Left ventricle myocardium inferior (tissue), 1 donor: Measurements from ENCODE around the gene IL25. TPM values are rescaled to one million over a fixed set of nuclear protein-coding genes. Genes with fewer than 3 reads are reported as not detected.

Experiments used
- DNase-seq: peaks from one replicate; pipeline ENCODE4 v3.0.0-alpha.2; 2020
- H3K27ac ChIP-seq: fragments of 200-600 bp; replicated peaks from 2 replicates; pipeline ENCODE4 v1.8.0; 2021
- H3K27me3 ChIP-seq: fragments of 200-600 bp; 2 replicates; pipeline ENCODE4 v1.8.0; 2021; ENCODE audit warnings: low read depth
- H3K36me3 ChIP-seq: fragments of 200-600 bp; 2 replicates; pipeline ENCODE4 v1.8.0; 2021
- H3K4me1 ChIP-seq: fragments of 200-600 bp; 2 replicates; pipeline ENCODE4 v1.8.0; 2021
- H3K4me3 ChIP-seq: fragments of 200-600 bp; 2 replicates; pipeline ENCODE4 v1.8.0; 2021; ENCODE audit warnings: mild to moderate bottlenecking, moderate library complexity
- H3K9me3 ChIP-seq: fragments of 200-600 bp; replicated peaks from 2 replicates; pipeline ENCODE4 v1.8.0; 2021
- CTCF ChIP-seq: fragments of 200-600 bp; IDR thresholded peaks from 2 replicates; pipeline ENCODE4 v1.8.0; 2021; ENCODE audit warnings: antibody characterized with exemption, mild to moderate bottlenecking, borderline replicate concordance
- intact Hi-C: fragments of 100-400 bp; cut with micrococcal nuclease; formaldehyde crosslinking; loops from one replicate; pipeline ENCODE4 v1.11.0; 2022
- total RNA-seq: library from RNA; stranded (reverse); fragmentation: NEBNext Ultra II Directional; extraction: Animal tissue kit (Norgen Biotek cat#: 25700); gene quantifications from one replicate; pipeline ENCODE4 v1.2.1, GENCODE V29; 2021
- donor health status: DM: no; HTN: yes; CAD: no; lungs with severe emphysema.

The IL25 gene
- total RNA-seq, 1 donor from 2014 or later: not detected

- peak overlapping the region; percentile 50 for H3K27ac ChIP-seq
- no peaks in the 10 kb centered on the region for H3K36me3 ChIP-seq
- intact Hi-C loops: no loop called here
- no peak for TF ChIP-seq CTCF
- peak overlapping the region; percentile 76 for H3K4me3 ChIP-seq
- DNase-seq: no peak
- peaks cover 10% of the 10 kb centered on the region for H3K27me3 ChIP-seq
- no peaks in the 10 kb centered on the region for H3K9me3 ChIP-seq
- peaks cover 19% of the 10 kb centered on the region for H3K4me1 ChIP-seq
These were observed 20.7 kb upstream of the IL25 start for GRCh38 chr14:23351681-23352505.

- Histone ChIP-seq H3K36me3 (no peaks in the 10 kb centered on the region), H3K27me3 (peaks cover 10% of the 10 kb centered on the region), H3K4me3 (peak within 1 kb of the TSS; percentile 76), H3K9me3 (no peaks in the 10 kb centered on the region), H3K27ac (peak within 1 kb of the TSS; percentile 50), H3K4me1 (peaks cover 24% of the 10 kb centered on the region)
- DNase-seq: peak; percentile 79
- intact Hi-C loops: no loop called here
- no peak for TF ChIP-seq CTCF
These were observed 19.8 kb upstream of the IL25 start, which contains the start of gene SLC22A17 for GRCh38 chr14:23352506-23353432. SLC22A17 (minus strand) TSS chr14:23352887.

- Histone ChIP-seq H3K27me3 (peaks cover 10% of the 10 kb centered on the region), H3K27ac (no peak overlapping the region), H3K36me3 (no peaks in the 10 kb centered on the region), H3K4me1 (peaks cover 30% of the 10 kb centered on the region), H3K4me3 (no peak overlapping the region), H3K9me3 (no peaks in the 10 kb centered on the region)
- TF ChIP-seq CTCF: no peak
- DNase-seq: no peak
- intact Hi-C loops: no loop called here
These were observed 19.2 kb upstream of the IL25 start for GRCh38 chr14:23353433-23353780.

GRCh38 chr14:23354990-23355389 is 17.6 kb upstream of the IL25 start:
- no peak for TF ChIP-seq CTCF
- intact Hi-C loops: no loop called here
- Histone ChIP-seq H3K36me3 (no peaks in the 10 kb centered on the region), H3K4me3 (no peak overlapping the region), H3K27me3 (peaks cover 10% of the 10 kb centered on the region), H3K9me3 (no peaks in the 10 kb centered on the region), H3K27ac (no peak overlapping the region), H3K4me1 (peaks cover 30% of the 10 kb centered on the region)
- DNase-seq: no peak

GRCh38 chr14:23355871-23356435 is 16.7 kb upstream of the IL25 start:
- no peak overlapping the region for H3K27ac ChIP-seq
- no peak for DNase-seq
- TF ChIP-seq CTCF: no peak
- no peaks in the 10 kb centered on the region for H3K9me3 ChIP-seq
- H3K4me3 ChIP-seq: no peak overlapping the region
- no peaks in the 10 kb centered on the region for H3K36me3 ChIP-seq
- peaks cover 10% of the 10 kb centered on the region for H3K27me3 ChIP-seq
- H3K4me1 ChIP-seq: peaks cover 30% of the 10 kb centered on the region
- intact Hi-C loops: no loop called here
